SK-MEL-5 (cell line): Measurements from ENCODE around the gene CFAP97D2. TPM values are rescaled to one million over a fixed set of nuclear protein-coding genes. Genes with fewer than 3 reads are reported as not detected.
"Not testable (repeated sequence)": the region's sequence is repeated elsewhere in the genome, so short reads cannot be mapped to it uniquely, and the experiment has no call there.

Experiments used
- DNase-seq: peaks from one replicate; pipeline ENCODE4 v3.0.0-alpha.2; 2016; ENCODE audit warnings: low read depth, low spot score
- in situ Hi-C: cut with HindIII; loops from 2 replicates; pipeline ENCODE4 v1.10.0; 2016; ENCODE audit warnings: low sequenced_read_pairs, high pct_unique_total_duplicates, low pct_unique_long_range_greater_than_20kb
- total RNA-seq: library from RNA; depleted of rRNA; stranded (reverse); fragments of >200 nt; shearing (Covaris generic); gene quantifications from 2 replicates; pipeline ENCODE4 v1.2.3, GENCODE V29; 2014

CFAP97D2 gene
- total RNA-seq, 1 experiment from 2014 or later = not detected

- in situ Hi-C loops = no loop called here
- DNase-seq = no peak
Observed at GRCh38 chr13:114152831-114153371, 26.2 kb upstream of the CFAP97D2 start.

- DNase-seq = no peak
- in situ Hi-C loops = no loop called here
Observed at GRCh38 chr13:114153485-114154080, 25.5 kb upstream of the CFAP97D2 start.

GRCh38 chr13:114154476-114154875 is 24.6 kb upstream of the CFAP97D2 start:
- in situ Hi-C loops = no loop called here
- no peak for DNase-seq

- in situ Hi-C loops = no loop called here
- DNase-seq = no peak
Observed at GRCh38 chr13:114155320-114155719, 23.7 kb upstream of the CFAP97D2 start.

- no peak for DNase-seq
- in situ Hi-C loops = no loop called here
Observed at GRCh38 chr13:114155926-114156883, 22.9 kb upstream of the CFAP97D2 start.

GRCh38 chr13:114157869-114158495 is 21.1 kb upstream of the CFAP97D2 start:
- in situ Hi-C loops = no loop called here
- DNase-seq = no peak

GRCh38 chr13:114158869-114159666 is 20.0 kb upstream of the CFAP97D2 start:
- in situ Hi-C loops, DNase-seq: not testable (repeated sequence)

- DNase-seq = no peak
- in situ Hi-C loops = no loop called here
Observed at GRCh38 chr13:114161028-114161556, 18.0 kb upstream of the CFAP97D2 start.

- DNase-seq = no peak
- in situ Hi-C loops = no loop called here
Observed at GRCh38 chr13:114161644-114162532, 17.2 kb upstream of the CFAP97D2 start.

- no peak for DNase-seq
- in situ Hi-C loops = no loop called here
Observed at GRCh38 chr13:114162533-114162922, 16.5 kb upstream of the CFAP97D2 start.

GRCh38 chr13:114164053-114164452 is 15.0 kb upstream of the CFAP97D2 start:
- in situ Hi-C loops = no loop called here
- DNase-seq = no peak

GRCh38 chr13:114164681-114165429 is 14.2 kb upstream of the CFAP97D2 start:
- in situ Hi-C loops = no loop called here
- no peak for DNase-seq

GRCh38 chr13:114166381-114167131 is 12.5 kb upstream of the CFAP97D2 start:
- DNase-seq = no peak
- in situ Hi-C loops = no loop called here

- no peak for DNase-seq
- in situ Hi-C loops = no loop called here
Observed at GRCh38 chr13:114167426-114167825, 11.6 kb upstream of the CFAP97D2 start.

GRCh38 chr13:114167885-114168284 is 11.2 kb upstream of the CFAP97D2 start:
- in situ Hi-C loops = no loop called here

More at GRCh38 chr13:114167885-114168284, 11.2 kb upstream of the CFAP97D2 start:
- no peak for DNase-seq
